Nephron (organoid): ENCODE data around the gene ASB7.
A peak's percentile ranks its signal among the peaks of the same experiment; 100 is the strongest.

ENCODE experiments used
- H3K27ac Mint-ChIP-seq, 3 experiments: 2 replicates each; pipeline ENCODE4 v1.8.0; 2020; ENCODE audit warnings: mixed read lengths in 3 of 3, mild to moderate bottlenecking in 2 of 3, moderate library complexity in 1 of 3
- H3K27me3 Mint-ChIP-seq: 2 replicates; pipeline ENCODE4 v1.8.0; 2021; ENCODE audit warnings: low read depth, mild to moderate bottlenecking, moderate library complexity, mixed read lengths
- H3K36me3 Mint-ChIP-seq: 2 replicates; pipeline ENCODE4 v1.8.0; 2020; ENCODE audit warnings: low read depth, mixed read lengths
- H3K4me1 Mint-ChIP-seq: 2 replicates; pipeline ENCODE4 v1.8.0; 2020; ENCODE audit warnings: mixed read lengths
- H3K4me3 Mint-ChIP-seq, 3 experiments: 2 replicates each; pipeline ENCODE4 v1.8.0; 2020; ENCODE audit warnings: mild to moderate bottlenecking in 3 of 3, mixed read lengths in 3 of 3, moderate library complexity in 2 of 3
- H3K9me3 Mint-ChIP-seq: 2 replicates; pipeline ENCODE4 v1.8.0; 2020; ENCODE audit warnings: mixed read lengths
- TF ChIP-seq, protein P1 (sequence below), 3 experiments: fragments of 200-600 bp; sonication (generic); IDR thresholded peaks; one replicate each; pipeline ENCODE4 v1.5.0; 2021; ENCODE audit warnings: antibody characterized with exemption in 3 of 3; ENCODE audit not compliant: unreplicated experiment in 3 of 3

ASB7 gene, protein sequence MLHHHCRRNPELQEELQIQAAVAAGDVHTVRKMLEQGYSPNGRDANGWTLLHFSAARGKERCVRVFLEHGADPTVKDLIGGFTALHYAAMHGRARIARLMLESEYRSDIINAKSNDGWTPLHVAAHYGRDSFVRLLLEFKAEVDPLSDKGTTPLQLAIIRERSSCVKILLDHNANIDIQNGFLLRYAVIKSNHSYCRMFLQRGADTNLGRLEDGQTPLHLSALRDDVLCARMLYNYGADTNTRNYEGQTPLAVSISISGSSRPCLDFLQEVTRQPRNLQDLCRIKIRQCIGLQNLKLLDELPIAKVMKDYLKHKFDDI

DNA sequence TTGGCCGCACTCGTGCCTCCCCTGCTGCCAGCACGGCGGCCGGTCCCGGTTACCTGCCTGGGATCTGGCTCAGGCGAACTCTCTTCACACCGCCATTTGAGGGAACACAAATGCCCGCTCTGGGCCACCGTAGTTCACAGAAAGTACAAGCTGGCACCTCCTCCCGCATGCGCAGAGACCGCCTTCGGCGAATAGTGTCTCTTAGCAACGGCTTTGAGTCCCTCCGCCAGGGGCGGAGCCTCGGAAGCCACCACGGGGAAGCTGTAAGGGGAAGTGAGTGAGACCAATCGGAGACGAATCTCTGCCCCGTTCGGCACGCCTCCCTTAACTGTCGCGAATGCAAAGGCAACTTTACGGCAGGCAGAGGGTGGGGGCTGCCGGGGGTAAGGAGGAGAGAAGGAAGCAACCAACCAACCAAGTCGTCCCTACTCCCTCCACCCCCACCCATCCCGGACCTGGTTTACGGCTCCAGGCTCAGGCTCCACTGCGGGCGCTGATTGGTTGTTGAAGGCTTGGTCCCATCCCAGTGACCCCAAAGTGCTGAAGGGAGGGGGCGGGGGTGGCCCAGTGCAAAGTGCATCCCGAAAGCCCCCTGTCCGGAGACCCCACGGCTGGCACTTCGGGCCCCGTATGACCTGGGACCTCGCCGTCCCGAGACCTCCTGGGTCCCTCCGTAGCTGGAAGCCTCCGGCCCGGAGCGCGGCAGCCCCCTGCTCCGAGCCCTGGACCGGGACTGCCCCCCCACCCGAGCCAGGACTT, at the start of gene ASB7, which contains the start of gene LINS1:
Gene ASB7 (plus strand): TSS at position 526 of the 759 bp plus-strand sequence. CDS start 9,628 bp downstream, outside the sequence.
Gene LINS1 (minus strand): TSS at position 121 of the 759 bp plus-strand sequence. CDS start 21,342 bp downstream, outside the sequence.
- H3K27me3 Mint-ChIP-seq: no peaks in the 10 kb centered on the region
- no peak within 1 kb of the TSS for H3K4me3 Mint-ChIP-seq
- H3K27ac Mint-ChIP-seq: peak within 1 kb of the TSS; percentile 44 to 95 (median 75)
- H3K4me1 Mint-ChIP-seq: peaks cover 17% of the 10 kb centered on the region
- H3K9me3 Mint-ChIP-seq: no peaks in the 10 kb centered on the region
- TF ChIP-seq, protein P1, sequence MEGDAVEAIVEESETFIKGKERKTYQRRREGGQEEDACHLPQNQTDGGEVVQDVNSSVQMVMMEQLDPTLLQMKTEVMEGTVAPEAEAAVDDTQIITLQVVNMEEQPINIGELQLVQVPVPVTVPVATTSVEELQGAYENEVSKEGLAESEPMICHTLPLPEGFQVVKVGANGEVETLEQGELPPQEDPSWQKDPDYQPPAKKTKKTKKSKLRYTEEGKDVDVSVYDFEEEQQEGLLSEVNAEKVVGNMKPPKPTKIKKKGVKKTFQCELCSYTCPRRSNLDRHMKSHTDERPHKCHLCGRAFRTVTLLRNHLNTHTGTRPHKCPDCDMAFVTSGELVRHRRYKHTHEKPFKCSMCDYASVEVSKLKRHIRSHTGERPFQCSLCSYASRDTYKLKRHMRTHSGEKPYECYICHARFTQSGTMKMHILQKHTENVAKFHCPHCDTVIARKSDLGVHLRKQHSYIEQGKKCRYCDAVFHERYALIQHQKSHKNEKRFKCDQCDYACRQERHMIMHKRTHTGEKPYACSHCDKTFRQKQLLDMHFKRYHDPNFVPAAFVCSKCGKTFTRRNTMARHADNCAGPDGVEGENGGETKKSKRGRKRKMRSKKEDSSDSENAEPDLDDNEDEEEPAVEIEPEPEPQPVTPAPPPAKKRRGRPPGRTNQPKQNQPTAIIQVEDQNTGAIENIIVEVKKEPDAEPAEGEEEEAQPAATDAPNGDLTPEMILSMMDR (IDR thresholded peaks at IDR 0.05; ENCODE audit: unreplicated experiment in 3 of 3): no peak
- H3K36me3 Mint-ChIP-seq: peaks cover 19% of the 10 kb centered on the region

DNA sequence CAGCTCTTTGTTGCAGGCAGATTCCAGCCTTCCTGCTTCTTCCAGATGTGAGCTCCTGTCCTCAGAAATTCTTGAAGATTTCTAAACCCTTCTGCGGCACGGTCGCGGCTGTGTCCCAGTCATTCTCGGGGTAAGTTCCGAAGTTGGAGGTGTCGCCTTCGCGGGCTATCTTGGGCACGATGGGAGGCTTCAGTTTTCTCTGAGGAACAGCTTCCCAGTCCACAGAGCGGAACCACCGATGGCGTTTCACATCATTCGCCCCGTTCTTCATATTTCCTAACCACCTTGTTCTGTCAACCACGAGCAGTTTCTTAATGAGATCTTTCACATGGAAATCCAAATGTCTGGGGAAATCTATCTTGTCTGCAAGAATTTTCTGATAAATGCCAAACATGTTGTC, 48.9 kb upstream of the ASB7 start:
- Mint-ChIP-seq H3K4me1 (no peaks in the 10 kb centered on the region), H3K36me3 (peaks cover 44% of the 10 kb centered on the region), H3K27ac (no peak overlapping the region), H3K4me3 (no peak overlapping the region), H3K27me3 (peaks cover 5% of the 10 kb centered on the region), H3K9me3 (peaks cover 35% of the 10 kb centered on the region)
- TF ChIP-seq, protein P1 (IDR thresholded peaks at IDR 0.05; ENCODE audit: unreplicated experiment in 3 of 3): no peak

DNA sequence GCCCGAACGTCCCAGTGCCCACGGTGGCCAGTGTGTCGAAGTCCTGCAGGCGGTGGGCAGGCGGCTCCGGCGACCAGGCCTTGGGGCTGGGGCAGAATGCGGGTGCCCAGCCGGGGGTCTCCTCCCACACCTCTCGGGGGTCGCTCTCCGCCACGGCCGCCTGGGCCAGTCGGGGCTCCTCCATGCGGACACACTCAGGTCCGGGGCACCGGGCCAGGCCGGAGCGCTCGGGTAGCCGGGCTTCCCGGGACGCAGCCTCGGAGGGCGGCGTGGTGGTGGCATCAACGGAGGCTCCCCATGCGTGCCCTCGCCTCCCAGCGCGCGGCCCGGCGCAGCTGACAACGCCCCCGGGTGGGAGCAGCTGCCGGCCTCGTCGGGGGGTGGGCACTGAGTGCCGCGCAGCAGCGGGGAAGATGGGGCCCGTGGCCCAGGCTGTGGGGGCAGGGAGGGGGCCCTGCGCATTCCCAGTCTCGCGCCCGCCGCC, 43.6 kb upstream of the ASB7 start:
- Mint-ChIP-seq H3K36me3 (peaks cover 39% of the 10 kb centered on the region), H3K9me3 (peaks cover 31% of the 10 kb centered on the region), H3K4me3 (no peak overlapping the region), H3K27ac (no peak overlapping the region), H3K27me3 (peaks cover 5% of the 10 kb centered on the region), H3K4me1 (no peaks in the 10 kb centered on the region)
- TF ChIP-seq, protein P1 (IDR thresholded peaks at IDR 0.05; ENCODE audit: unreplicated experiment in 3 of 3): no peak

DNA sequence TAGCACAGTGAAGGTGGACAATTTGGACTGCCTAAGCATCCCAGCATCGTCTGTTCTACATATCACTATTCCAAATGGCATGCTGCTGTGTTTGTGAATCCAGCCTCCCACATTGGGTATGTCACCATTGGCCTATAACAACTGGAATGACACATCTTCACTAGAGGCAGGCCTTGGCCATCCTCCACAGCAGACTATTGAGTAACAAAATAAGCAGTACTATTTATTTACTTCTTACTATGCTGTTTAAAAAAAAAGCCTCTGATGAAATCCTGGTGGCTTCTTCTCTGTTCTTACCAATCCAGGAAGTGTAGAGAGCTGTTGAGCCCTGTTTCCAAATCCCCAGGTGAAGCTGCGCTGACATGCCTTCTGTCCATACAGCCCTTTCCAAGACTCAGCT, 43.1 kb upstream of the ASB7 start:
- H3K4me1 Mint-ChIP-seq: no peaks in the 10 kb centered on the region
- TF ChIP-seq, protein P1 (IDR thresholded peaks at IDR 0.05; ENCODE audit: unreplicated experiment in 3 of 3): no peak
- peaks cover 5% of the 10 kb centered on the region for H3K27me3 Mint-ChIP-seq
- peaks cover 27% of the 10 kb centered on the region for H3K9me3 Mint-ChIP-seq
- no peak overlapping the region for H3K27ac Mint-ChIP-seq
- H3K36me3 Mint-ChIP-seq: peaks cover 34% of the 10 kb centered on the region
- H3K4me3 Mint-ChIP-seq: no peak overlapping the region

DNA sequence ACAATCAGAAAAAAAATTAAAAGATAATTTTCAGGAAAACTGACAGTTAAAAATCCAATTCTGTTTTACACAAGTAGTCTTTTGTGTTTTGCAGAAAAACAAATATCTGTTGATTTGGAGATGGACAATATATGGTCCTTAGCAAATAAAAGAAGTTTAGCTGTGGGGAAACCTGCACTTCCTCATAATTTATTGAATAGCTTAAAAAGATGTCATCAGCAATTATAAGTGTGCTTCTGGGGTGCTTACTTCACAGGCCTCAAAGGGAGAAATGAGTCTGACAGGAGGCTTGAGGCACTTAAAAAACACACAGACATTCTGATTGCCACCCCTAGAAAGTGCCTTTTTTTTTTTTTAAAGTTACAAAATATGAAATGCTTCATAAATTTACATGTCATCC, 42.1 kb upstream of the ASB7 start:
- H3K4me1 Mint-ChIP-seq: no peaks in the 10 kb centered on the region
- no peak overlapping the region for H3K27ac Mint-ChIP-seq
- peaks cover 19% of the 10 kb centered on the region for H3K9me3 Mint-ChIP-seq
- peaks cover 24% of the 10 kb centered on the region for H3K36me3 Mint-ChIP-seq
- H3K4me3 Mint-ChIP-seq: no peak overlapping the region
- TF ChIP-seq, protein P1 (IDR thresholded peaks at IDR 0.05; ENCODE audit: unreplicated experiment in 3 of 3): no peak
- H3K27me3 Mint-ChIP-seq: peaks cover 5% of the 10 kb centered on the region
